H1 (cell line): Measurements from ENCODE around the gene UTS2R. TPM values are rescaled to one million over a fixed set of nuclear protein-coding genes. Genes with fewer than 3 reads are reported as not detected.
A peak's percentile ranks its signal among the peaks of the same experiment; 100 is the strongest.

Experiments used
- CTCF ChIA-PET: fragments of 300-600 bp; sonication (Branson Sonifier 250); formaldehyde crosslinking; loops from one replicate; lab custom pipeline; 2021; ENCODE audit not compliant: partially characterized antibody; lab: Charles Lee
- POLR2A ChIA-PET: fragments of 300-600 bp; sonication (Branson Sonifier 250); formaldehyde crosslinking; loops from one replicate; lab custom pipeline; 2021; ENCODE audit warnings: inconsistent platforms; ENCODE audit not compliant: partially characterized antibody; lab: Charles Lee
- DNase-seq, 2 experiments: peaks; one replicate each; pipeline versions ENCODE4 v3.0.0 to v3.0.0-alpha.2; 2010 to 2022; ENCODE audit warnings: low spot score in 2 of 2, low read depth in 1 of 2, mixed read lengths in 1 of 2
- FAIRE-seq: peaks from 2 replicates; lab custom pipeline; 2011; peaks lifted over from hg19 to GRCh38; lab: Jason Lieb, UNC
- H2AFZ ChIP-seq: 2 replicates; pipeline ENCODE4 v1.8.1; 2012; ENCODE audit warnings: low read length, inconsistent platforms
- H2AK5ac ChIP-seq: 2 replicates; pipeline ENCODE4 v1.6.1; 2013; ENCODE audit warnings: low read depth, low read length
- H2BK120ac ChIP-seq: replicated peaks from 2 replicates; pipeline ENCODE3; 2013; ENCODE audit warnings: low read depth, low read length, inconsistent platforms
- H2BK12ac ChIP-seq: 2 replicates; pipeline ENCODE4 v1.6.1; 2013; ENCODE audit warnings: low read depth, low read length
- H2BK15ac ChIP-seq: 2 replicates; pipeline ENCODE4 v1.6.1; 2013; ENCODE audit warnings: low read length
- H2BK20ac ChIP-seq: 2 replicates; pipeline ENCODE4 v1.6.1; 2013; ENCODE audit warnings: low read length
- H2BK5ac ChIP-seq: 2 replicates; pipeline ENCODE4 v1.6.1; 2013; ENCODE audit warnings: low read depth, low read length
- H3K14ac ChIP-seq: 2 replicates; pipeline ENCODE4 v1.6.1; 2013; ENCODE audit warnings: inconsistent platforms; ENCODE audit not compliant: insufficient read length
- H3K18ac ChIP-seq: 2 replicates; pipeline ENCODE4 v1.6.1; 2013; ENCODE audit warnings: low read length; ENCODE audit errors: extremely low read depth
- H3K23ac ChIP-seq: 2 replicates; pipeline ENCODE4 v1.6.1; 2013; ENCODE audit warnings: inconsistent platforms; ENCODE audit not compliant: insufficient read length
- H3K23me2 ChIP-seq: 2 replicates; pipeline ENCODE4 v1.6.1; 2013; ENCODE audit warnings: low read depth, low read length
- H3K27ac ChIP-seq: 2 replicates; pipeline ENCODE4 v1.6.1; 2011; ENCODE audit warnings: low read depth, low read length, inconsistent platforms
- H3K27me3 ChIP-seq, 4 experiments: replicated peaks in 1 of 4; 1 replicate in 1 of 4; 2 replicates in 3 of 4; pipeline versions ENCODE4 v1.6.1 to v1.8.1; 2011 to 2013; ENCODE audit warnings: low read length in 3 of 4, mild to moderate bottlenecking in 3 of 4, inconsistent platforms in 2 of 4, mixed read lengths in 2 of 4, moderate library complexity in 1 of 4; ENCODE audit not compliant: control insufficient read depth in 3 of 4, insufficient read depth in 3 of 4; ENCODE audit errors: extremely low read depth in 1 of 4
- H3K36me3 ChIP-seq, 4 experiments: 2 replicates each; pipeline versions ENCODE4 v1.6.1 to v1.8.1; 2011 to 2013; ENCODE audit warnings: mild to moderate bottlenecking in 4 of 4, low read length in 3 of 4, moderate library complexity in 2 of 4, control low read depth in 1 of 4, inconsistent platforms in 1 of 4; ENCODE audit not compliant: insufficient read depth in 4 of 4, control insufficient read depth in 2 of 4
- H3K4ac ChIP-seq: replicated peaks from 2 replicates; pipeline ENCODE3; 2013; ENCODE audit warnings: low read length, low read depth, mixed read lengths, inconsistent platforms; ENCODE audit not compliant: insufficient read length
- H3K4me1 ChIP-seq, 4 experiments: replicated peaks in 1 of 4; 1 replicate in 1 of 4; 2 replicates in 3 of 4; pipeline versions ENCODE4 v1.6.1 to v1.8.1; 2011 to 2013; ENCODE audit warnings: low read length in 3 of 4, inconsistent platforms in 2 of 4, mixed read lengths in 1 of 4; ENCODE audit not compliant: insufficient read depth in 4 of 4, control insufficient read depth in 3 of 4
- H3K4me2 ChIP-seq, 2 experiments: 2 replicates each; pipeline versions ENCODE4 v1.6.1 to v1.8.1; 2011 to 2013; ENCODE audit warnings: low read depth in 2 of 2, low read length in 2 of 2, control low read depth in 1 of 2, inconsistent platforms in 1 of 2, mild to moderate bottlenecking in 1 of 2; ENCODE audit not compliant: insufficient read depth in 1 of 2
- H3K4me3 ChIP-seq, 4 experiments: fragments of 200-600, 300-600 bp in 1 of 4; sonication (generic), shearing (Covaris generic), sonication (Bioruptor Twin) in 1 of 4; 2 replicates each; pipeline versions ENCODE4 v1.5.1 to v1.8.1; 2011 to 2016; ENCODE audit warnings: low read length in 4 of 4, low read depth in 3 of 4, control low read depth in 2 of 4, inconsistent platforms in 2 of 4, mild to moderate bottlenecking in 2 of 4, mixed read lengths in 1 of 4, moderate library complexity in 1 of 4; ENCODE audit not compliant: insufficient read depth in 2 of 4; ENCODE audit errors: extremely low read depth in 1 of 4
- H3K56ac ChIP-seq: replicated peaks from 2 replicates; pipeline ENCODE3; 2013; ENCODE audit warnings: low read depth, mild to moderate bottlenecking, mixed read lengths, low read length, inconsistent platforms; ENCODE audit not compliant: insufficient read length
- H3K79me1 ChIP-seq: 2 replicates; pipeline ENCODE4 v1.6.1; 2013; ENCODE audit warnings: low read depth, low read length, control low read depth
- H3K79me2 ChIP-seq, 2 experiments: 2 replicates each; pipeline versions ENCODE4 v1.6.1 to v1.8.1; 2012 to 2013; ENCODE audit warnings: low read length in 2 of 2, mild to moderate bottlenecking in 2 of 2, inconsistent platforms in 1 of 2; ENCODE audit not compliant: insufficient read depth in 2 of 2, control insufficient read depth in 1 of 2
- H3K9ac ChIP-seq, 4 experiments: replicated peaks in 1 of 4; 1 replicate in 1 of 4; 2 replicates in 3 of 4; pipeline versions ENCODE4 v1.6.1 to v1.8.1; 2011 to 2013; ENCODE audit warnings: low read depth in 3 of 4, low read length in 3 of 4, control low read depth in 2 of 4, mild to moderate bottlenecking in 2 of 4, moderate library complexity in 2 of 4, inconsistent platforms in 1 of 4; ENCODE audit errors: extremely low read depth in 1 of 4
- H3K9me3 ChIP-seq, 2 experiments: 2 replicates each; pipeline versions ENCODE4 v1.6.1 to v1.8.1; 2012 to 2013; ENCODE audit warnings: mild to moderate bottlenecking in 2 of 2, moderate library complexity in 2 of 2, control low read depth in 1 of 2, inconsistent platforms in 1 of 2, low read depth in 1 of 2, low read length in 1 of 2, mixed read lengths in 1 of 2; ENCODE audit not compliant: insufficient read depth in 2 of 2
- H4K20me1 ChIP-seq, 2 experiments: replicated peaks in 1 of 2; 2 replicates each; pipeline versions ENCODE3 to v1.8.1; 2011 to 2013; ENCODE audit warnings: inconsistent platforms in 2 of 2, low read length in 2 of 2, mild to moderate bottlenecking in 1 of 2; ENCODE audit not compliant: insufficient read depth in 2 of 2, control insufficient read depth in 1 of 2
- H4K5ac ChIP-seq: 2 replicates; pipeline ENCODE4 v1.6.1; 2013; ENCODE audit warnings: low read length, low read depth, mixed read lengths, inconsistent platforms; ENCODE audit not compliant: insufficient read length
- H4K8ac ChIP-seq: 2 replicates; pipeline ENCODE4 v1.8.0; 2013; ENCODE audit warnings: mild to moderate bottlenecking, moderate library complexity, low read length, inconsistent platforms; ENCODE audit not compliant: insufficient read depth; ENCODE audit errors: extremely low read depth
- H4K91ac ChIP-seq: replicated peaks from 2 replicates; pipeline ENCODE3; 2013; ENCODE audit warnings: low read length, mixed read lengths, inconsistent platforms; ENCODE audit not compliant: insufficient read length
- EP300 ChIP-seq, 2 experiments: IDR thresholded peaks; 1 replicate in 1 of 2; 2 replicates in 1 of 2; pipeline ENCODE4 v1.6.1; 2011 to 2012; ENCODE audit warnings: low read depth in 2 of 2, low read length in 2 of 2, mild to moderate bottlenecking in 2 of 2, borderline replicate concordance in 1 of 2, inconsistent platforms in 1 of 2, moderate library complexity in 1 of 2
- FOSL1 ChIP-seq: IDR thresholded peaks from 2 replicates; pipeline ENCODE4 v1.6.1; 2011; ENCODE audit warnings: mild to moderate bottlenecking, low read depth, low read length, moderate library complexity; ENCODE audit not compliant: insufficient read depth
- GTF2F1 ChIP-seq: IDR thresholded peaks from 2 replicates; pipeline ENCODE4 v1.6.1; 2012; ENCODE audit warnings: low read depth, low read length, improper control_type of control experiment, borderline replicate concordance
- POLR2A ChIP-seq, 2 experiments: IDR thresholded peaks; 1 replicate in 1 of 2; 2 replicates in 1 of 2; pipeline ENCODE4 v1.6.1; 2011; ENCODE audit warnings: low read depth in 2 of 2, low read length in 2 of 2, mild to moderate bottlenecking in 2 of 2; ENCODE audit errors: control extremely low read depth in 1 of 2
- RXRA ChIP-seq: IDR thresholded peaks from 2 replicates; pipeline ENCODE4 v1.6.1; 2011; ENCODE audit warnings: low read depth, mild to moderate bottlenecking, low read length, moderate library complexity; ENCODE audit not compliant: insufficient read depth
- SIX5 ChIP-seq: IDR thresholded peaks from 2 replicates; pipeline ENCODE4 v1.6.1; 2011; ENCODE audit warnings: mild to moderate bottlenecking, low read depth, low read length
- WGBS, 2 experiments: shearing (Covaris generic) in 1 of 2; methylation state at CpG; one replicate each; pipeline versions ENCODE4 v1.1.6 to v1.1.7; 2013 to 2015; ENCODE audit warnings: low lambda C conversion rate in 2 of 2, mixed read lengths in 2 of 2, inconsistent platforms in 1 of 2, low coverage in 1 of 2, missing lambda C conversion rate in 1 of 2; ENCODE audit not compliant: insufficient replicate concordance in 2 of 2, insufficient coverage in 1 of 2, insufficient read length in 1 of 2; ENCODE audit errors: extremely low coverage in 1 of 2, missing lambda C conversion rate in 1 of 2; 5-methylcytosine and 5-hydroxymethylcytosine counted together
- polyA plus RNA-seq, 7 experiments: library from polyadenylated mRNA; depleted of rRNA in 3 of 7; stranded (reverse) in 5 of 7; unstranded in 2 of 7; fragments of >200 nt in 5 of 7; fragments of 200-250 nt in 2 of 7; gene quantifications; 1 replicate in 5 of 7; 2 replicates in 1 of 7; 4 replicates in 1 of 7; pipeline versions ENCODE4 v1.2.1 to v1.2.3, GENCODE V29; 2011 to 2013; ENCODE audit warnings: missing spikeins in 2 of 7, mixed read lengths in 2 of 7
- total RNA-seq: library from RNA; stranded (reverse); fragmentation: NEBNext Ultra II Directional; extraction: Animal tissue kit (Norgen Biotek cat#: 25700); gene quantifications from 2 replicates; pipeline ENCODE4 v1.2.1, GENCODE V29; 2021

The UTS2R gene
- total and polyA plus RNA-seq, 2 of the 8 experiments (the other 6 are each of a cell fraction or from before 2014, with no cell fraction given): 0.27 TPM; not detected in 1

DNA sequence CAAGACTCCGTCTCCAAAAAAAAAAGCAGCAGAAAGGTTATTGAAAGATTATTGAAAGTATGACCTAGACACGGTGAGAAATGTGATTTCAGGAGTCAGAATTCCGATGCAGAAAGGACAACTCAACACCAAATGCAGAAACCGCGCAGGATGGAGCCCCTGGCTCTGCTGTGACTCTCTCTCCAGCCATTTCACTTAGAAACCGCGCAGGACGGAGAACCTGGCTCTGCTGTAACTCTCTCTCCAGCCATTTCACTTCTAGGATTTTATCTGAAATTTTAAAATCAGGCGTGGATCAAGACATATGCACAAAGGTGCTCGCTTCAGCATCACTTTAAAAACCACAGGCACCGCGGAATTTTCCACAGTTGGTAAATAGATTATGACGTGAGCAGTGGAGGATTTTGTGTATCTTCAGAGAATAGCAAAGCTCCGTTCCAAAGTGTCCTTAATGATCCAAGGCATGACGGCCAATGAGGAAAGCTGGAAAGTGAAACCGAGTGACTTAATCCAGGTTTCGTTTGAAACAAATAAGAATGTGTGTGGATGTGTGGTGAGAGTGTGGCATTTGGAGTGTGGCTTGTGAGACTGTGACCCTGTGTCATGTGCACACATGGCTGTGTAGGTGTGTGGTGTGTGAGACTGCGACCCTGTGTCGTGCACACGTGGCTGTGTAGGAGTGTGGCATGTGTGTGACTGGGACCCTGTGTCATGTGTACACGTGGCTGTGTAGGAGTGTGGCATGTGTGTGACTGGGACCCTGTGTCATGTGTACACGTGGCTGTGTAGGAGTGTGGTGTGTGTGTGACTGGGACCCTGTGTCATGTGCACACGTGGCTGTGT, 9.5 kb downstream of the UTS2R start:
- Histone ChIP-seq H3K79me1 (no peaks in the 10 kb centered on the region), H2BK5ac (no peak overlapping the region), H2AFZ (no peak overlapping the region), H3K56ac (no peak overlapping the region), H3K79me2 (no peaks in the 10 kb centered on the region), H3K9me3 (no peaks in the 10 kb centered on the region), H4K91ac (no peak overlapping the region), H4K8ac (no peak overlapping the region), H4K20me1 (peaks cover 0 to 3% of the 10 kb centered on the region in 2 experiments), H2BK120ac (no peak overlapping the region), H3K4ac (no peak overlapping the region), H3K23me2 (no peaks in the 10 kb centered on the region), H2AK5ac (peak overlapping the region; percentile 97; the same call in 1 of the 2 replicates), H3K18ac (no peak overlapping the region), H3K4me1 (peaks cover 0 to 9% (median 4%) of the 10 kb centered on the region in 4 experiments; a peak in 5 of 7 replicates), H2BK20ac (no peak overlapping the region), H3K9ac (no peak overlapping the region), H2BK15ac (no peak overlapping the region; the same call in 1 of the 2 replicates), H3K27ac (no peak overlapping the region), H3K4me3 (no peak overlapping the region), H3K36me3 (no peaks in the 10 kb centered on the region), H3K27me3 (peaks cover 0 to under 1% (median under 1%) of the 10 kb centered on the region in 4 experiments; a peak in 3 of 7 replicates), H4K5ac (no peak overlapping the region), H3K4me2 (no peak overlapping the region), H3K23ac (peak overlapping the region; percentile 70), H3K14ac (no peak overlapping the region), H2BK12ac (peak overlapping the region; percentile 80; the same call in 1 of the 2 replicates)
- FAIRE-seq (peak; percentile 39), DNase-seq (no peak)
- TF ChIP-seq RXRA: no peak
- no peak for TF ChIP-seq EP300 (IDR thresholded peaks at IDR 0.05; ENCODE audit: borderline replicate concordance in 1 of 2, low read depth in 2 of 2, low read length in 2 of 2)
- no peak for TF ChIP-seq SIX5
- no peak for TF ChIP-seq GTF2F1
- TF ChIP-seq FOSL1: no peak
- TF ChIP-seq POLR2A (IDR thresholded peaks at IDR 0.05; ENCODE audit: control extremely low read depth in 1 of 2, low read depth in 2 of 2, low read length in 2 of 2): no peak
- 87% methylated on average over 22 of the region's 23 CpGs; no CpG with 5 or more reads in 1 of the 2 experiments for WGBS, 2 experiments
- CTCF ChIA-PET: interaction anchor here (1.3 kb wide), 1 partner anchor 10 kb away, joined by 3 read pairs; no protein-coding TSS in a partner anchor
- POLR2A ChIA-PET: interaction anchor here (0.6 to 1.7 kb wide), 2 partner anchors 14 to 159 kb away, joined by 3 read pairs; no protein-coding TSS in a partner anchor
